Body of pancreas (tissue), 4 donors: ENCODE results near the gene KLHL25.

Source experiments
- CTCF ChIP-seq, 7 experiments: fragments of 450-650 bp in 4 of 7; fragments of 200-600 bp in 3 of 7; sonication (generic) in 3 of 7; IDR thresholded peaks; one replicate each; pipeline ENCODE4 v1.5.1; 2016 to 2019; ENCODE audit warnings: antibody characterized with exemption in 7 of 7
- POLR2A ChIP-seq, 3 donors: fragments of 450-650 bp; IDR thresholded peaks; one replicate each; pipeline ENCODE4 v1.6.1; 2016; ENCODE audit warnings: antibody characterized with exemption in 3 of 3, mild to moderate bottlenecking in 2 of 3

GRCh38 chr15:85773970-85774369 is 20.8 kb downstream of the KLHL25 start:
- no peak for TF ChIP-seq CTCF (IDR thresholded peaks at IDR 0.05)
- no peak for TF ChIP-seq POLR2A (IDR thresholded peaks at IDR 0.05)
